NCI-H748 (cell line): Measurements from ENCODE around the gene STX5.
"Not testable (repeated sequence)": the region's sequence is repeated elsewhere in the genome, so short reads cannot be mapped to it uniquely, and the experiment has no call there.

Experiments
- DNase-seq: peaks from one replicate; lab custom pipeline; 2025; ENCODE audit not compliant: unreplicated experiment; lab: John Stamatoyannopoulos, UW

STX5 gene, protein sequence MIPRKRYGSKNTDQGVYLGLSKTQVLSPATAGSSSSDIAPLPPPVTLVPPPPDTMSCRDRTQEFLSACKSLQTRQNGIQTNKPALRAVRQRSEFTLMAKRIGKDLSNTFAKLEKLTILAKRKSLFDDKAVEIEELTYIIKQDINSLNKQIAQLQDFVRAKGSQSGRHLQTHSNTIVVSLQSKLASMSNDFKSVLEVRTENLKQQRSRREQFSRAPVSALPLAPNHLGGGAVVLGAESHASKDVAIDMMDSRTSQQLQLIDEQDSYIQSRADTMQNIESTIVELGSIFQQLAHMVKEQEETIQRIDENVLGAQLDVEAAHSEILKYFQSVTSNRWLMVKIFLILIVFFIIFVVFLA

GRCh38 chr11:62831520-62832335 lies at the start of gene STX5:
Gene STX5 (minus strand): TSS chr11:62832051. CDS start chr11:62831243, 808 bp downstream.
- DNase-seq: peak; percentile 97

DNA sequence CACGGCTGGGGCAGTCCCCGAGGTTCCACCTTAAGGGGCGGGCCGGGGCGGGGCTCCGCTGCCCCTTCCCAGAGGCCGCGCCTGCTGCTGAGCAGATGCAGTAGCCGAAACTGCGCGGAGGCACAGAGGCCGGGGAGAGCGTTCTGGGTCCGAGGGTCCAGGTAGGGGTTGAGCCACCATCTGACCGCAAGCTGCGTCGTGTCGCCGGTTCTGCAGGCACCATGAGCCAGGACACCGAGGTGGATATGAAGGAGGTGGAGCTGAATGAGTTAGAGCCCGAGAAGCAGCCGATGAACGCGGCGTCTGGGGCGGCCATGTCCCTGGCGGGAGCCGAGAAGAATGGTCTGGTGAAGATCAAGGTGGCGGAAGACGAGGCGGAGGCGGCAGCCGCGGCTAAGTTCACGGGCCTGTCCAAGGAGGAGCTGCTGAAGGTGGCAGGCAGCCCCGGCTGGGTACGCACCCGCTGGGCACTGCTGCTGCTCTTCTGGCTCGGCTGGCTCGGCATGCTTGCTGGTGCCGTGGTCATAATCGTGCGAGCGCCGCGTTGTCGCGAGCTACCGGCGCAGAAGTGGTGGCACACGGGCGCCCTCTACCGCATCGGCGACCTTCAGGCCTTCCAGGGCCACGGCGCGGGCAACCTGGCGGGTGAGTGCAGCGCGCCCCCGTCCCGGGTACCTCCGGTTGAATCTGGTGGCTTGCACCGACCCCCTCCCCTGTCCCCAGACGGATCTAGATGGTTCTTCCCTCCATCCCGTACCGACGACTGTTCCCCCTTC lies 49.1 kb upstream of the STX5 start, which contains the start of gene SLC3A2:
TSS of gene SLC3A2 (plus strand) at position 94 of the 776 bp plus-strand sequence. CDS start at position 222, 128 bp downstream.
- peak; percentile 92 for DNase-seq

DNA sequence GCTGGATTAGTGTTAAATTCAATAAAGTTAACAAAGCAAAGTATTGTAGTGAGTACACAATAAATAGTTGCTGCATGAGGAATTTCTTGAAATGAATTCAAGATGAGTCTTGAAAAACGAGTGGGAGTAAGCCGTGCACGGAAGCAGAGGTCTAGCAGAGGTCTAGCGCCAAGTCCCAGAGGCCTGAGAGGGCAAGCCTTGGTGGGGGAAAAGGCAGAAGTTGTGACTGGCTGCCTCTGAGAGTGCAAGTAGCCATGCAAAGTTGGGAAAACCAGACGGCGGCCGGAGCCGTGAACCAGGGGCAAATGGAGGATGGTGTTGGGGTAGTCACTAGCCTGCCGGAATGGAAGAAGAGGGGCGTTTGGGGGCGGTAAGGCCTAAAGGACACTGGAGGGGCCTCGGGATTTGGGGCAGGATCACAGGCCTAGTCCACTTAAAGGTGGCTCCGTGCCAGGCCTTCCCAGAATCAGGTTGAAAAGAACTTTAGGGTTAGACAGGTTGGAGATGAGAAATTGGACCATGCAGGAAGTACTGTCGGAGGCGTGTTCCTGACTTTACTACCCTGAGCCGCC lies 48.5 kb upstream of the STX5 start:
- DNase-seq: no peak

DNA sequence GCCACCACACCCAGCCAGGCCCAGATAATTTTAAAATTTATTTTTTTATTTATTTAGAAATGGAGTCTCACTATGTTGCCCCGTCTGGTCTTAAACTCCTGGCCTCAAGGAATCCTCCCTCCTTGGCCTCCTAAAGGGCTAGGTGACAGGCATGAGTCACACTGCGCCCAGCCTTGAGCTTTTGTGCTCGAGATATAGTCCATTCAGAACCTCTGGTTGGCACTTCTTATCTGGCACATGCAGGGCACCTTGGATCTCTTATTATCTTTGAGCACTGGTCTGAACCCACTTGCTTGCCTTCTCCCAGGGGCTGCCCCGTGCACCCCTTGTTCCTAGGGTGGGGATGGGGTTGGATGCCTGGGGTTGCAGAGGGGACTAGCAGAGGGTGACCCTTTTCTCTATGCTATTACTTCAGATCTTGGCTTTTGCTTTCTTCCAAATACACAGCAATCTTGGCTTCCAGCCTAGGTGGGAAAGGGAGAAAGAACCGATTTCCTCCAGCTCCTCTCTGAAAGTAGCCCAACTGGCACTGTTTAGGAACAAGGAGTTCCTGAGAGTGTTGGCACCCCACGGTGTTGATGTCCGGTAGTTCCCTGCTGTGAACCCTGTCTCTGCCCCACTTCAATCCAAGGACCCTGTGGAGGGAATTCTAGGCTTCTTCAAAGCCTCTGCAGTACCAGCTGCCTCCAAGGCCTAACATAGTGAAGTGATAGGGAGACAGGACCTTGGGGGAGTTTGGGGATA lies 47.6 kb upstream of the STX5 start:
- no peak for DNase-seq

- no peak for DNase-seq
These were observed 44.9 kb upstream of the STX5 start for GRCh38 chr11:62876712-62877111.

DNA sequence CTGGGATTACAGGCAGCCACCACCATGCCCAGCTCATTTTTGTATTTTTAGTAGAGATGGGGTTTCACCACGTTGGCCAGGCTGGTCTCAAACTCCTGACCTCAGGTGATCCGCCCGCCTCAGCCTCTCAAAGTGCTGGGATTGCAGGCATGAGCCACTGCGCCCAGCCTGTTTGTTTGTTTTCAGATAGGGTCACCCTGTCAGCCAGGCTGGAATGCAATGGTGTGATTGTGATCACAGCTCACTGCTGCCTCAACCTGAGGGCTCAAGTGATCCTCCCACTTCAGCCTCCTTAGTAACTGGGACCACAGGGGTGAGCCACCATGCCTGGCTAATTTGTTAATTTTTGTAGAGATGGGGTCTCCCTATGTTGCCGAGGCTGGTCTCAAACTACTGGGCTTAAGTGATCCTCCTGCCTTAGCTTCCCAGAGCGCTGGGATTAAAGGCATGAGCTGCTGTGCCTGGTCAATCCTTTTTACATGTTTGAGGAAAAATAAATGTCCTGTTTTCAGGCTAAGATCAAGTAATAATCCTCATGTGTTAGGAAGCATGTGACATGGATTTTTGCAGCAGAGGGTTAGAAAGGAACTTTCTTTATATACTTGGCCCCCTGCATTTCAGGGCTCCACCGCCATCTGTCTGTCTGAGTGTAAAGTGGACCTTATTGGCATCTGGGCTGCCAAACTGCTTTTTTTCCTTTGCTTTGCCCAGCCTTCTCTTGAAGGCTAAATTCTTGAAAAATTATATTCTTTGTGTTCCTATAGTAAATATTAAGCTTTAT lies 44.0 kb upstream of the STX5 start:
- no peak for DNase-seq

DNA sequence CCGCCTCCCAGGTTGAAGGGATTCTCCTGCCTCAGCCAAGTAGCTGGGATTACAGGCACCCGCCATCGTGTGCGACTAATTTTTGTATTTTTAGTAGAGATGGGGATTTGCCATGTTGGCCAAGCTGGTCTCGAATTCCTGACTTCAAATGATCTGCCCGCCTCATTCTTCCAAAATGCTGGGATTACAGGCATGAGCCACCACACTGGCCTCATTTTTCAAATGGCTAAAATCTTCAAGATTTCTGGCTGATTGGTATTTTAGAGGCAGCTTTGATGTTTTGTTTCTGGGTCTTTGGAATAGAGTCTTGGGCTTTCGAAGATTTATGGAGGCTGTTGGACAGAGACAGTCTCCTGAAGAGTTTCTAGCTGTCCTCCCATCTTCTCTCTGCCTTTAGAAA lies 43.0 kb upstream of the STX5 start:
- no peak for DNase-seq

DNA sequence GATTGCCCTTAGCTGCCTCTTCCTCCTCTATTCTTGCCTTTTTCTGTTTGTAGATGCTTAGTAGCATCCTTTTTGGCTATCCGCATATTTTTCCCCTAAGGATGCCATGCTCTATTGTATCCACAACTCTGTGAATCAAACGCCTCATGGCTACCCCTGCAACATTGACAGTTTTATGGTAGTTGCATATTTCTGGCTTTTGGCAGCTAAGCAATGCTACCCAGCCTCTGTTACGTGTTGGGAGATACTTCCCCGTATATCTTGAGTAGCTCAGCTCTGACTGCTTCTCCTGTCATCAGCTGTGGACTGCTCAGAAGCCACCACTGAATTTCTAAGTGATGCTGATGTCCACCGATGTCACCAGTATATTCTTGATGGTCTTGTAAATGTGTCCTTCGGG lies 33.8 kb upstream of the STX5 start:
- DNase-seq: no peak

DNA sequence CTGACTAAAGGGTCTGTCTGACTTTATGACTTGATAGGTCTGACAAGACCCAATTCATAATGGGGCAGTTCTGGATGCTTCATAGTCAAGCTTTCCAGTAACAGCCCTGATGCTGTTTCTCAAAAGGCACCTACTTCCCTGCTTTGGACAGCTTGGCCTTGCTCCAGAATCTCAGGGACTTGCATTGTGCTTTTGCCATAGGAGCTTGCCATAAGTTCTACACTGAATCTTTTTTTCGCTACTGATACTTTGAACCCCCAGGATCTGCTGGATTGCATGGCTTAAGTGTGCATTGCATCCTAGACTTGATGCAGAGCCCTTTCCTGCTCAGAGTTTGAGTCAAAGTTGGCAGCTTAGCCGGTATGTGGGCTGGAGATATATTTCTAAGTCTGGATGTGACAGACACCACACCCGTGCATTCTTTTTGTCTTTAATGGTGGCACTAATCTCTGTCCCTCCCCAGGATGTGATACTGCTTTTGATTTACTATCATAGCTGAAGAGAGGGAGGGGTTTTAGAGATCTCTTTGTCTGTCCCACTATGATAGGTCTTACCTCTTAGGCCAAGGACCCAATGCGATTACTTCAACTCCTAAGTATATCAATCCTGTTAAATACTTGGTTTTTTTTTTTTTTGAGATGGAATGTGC lies 32.0 kb upstream of the STX5 start:
- no peak for DNase-seq

DNA sequence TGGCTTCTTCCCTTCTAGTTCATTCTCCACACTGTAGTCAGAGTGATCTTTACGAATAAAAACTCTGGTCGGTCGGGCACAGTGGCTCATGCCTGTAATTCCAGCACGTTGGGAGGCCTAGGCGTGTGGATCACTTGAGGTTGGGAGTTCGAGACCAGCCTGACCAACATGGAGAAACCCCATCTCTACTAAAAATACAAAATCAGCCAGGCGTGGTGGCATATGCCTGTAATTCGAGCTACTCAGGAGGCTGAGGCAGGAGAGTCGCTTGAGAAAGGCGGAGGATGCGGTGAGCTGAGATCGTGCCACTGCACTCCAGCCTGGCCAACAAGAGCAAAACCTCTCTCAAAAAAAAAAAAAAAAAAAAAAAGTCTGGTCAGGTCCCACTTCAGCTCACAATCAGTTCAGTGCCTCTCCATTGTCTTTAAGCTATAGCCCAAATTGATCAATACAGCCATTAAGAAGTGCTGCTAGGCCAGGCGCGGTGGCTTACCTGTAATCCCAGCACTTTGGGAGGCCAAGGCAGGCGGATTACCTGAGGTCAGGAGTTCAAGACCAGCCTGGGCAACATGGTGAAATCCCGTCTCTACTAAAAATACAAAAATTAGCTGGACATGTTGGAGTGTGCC lies 29.8 kb upstream of the STX5 start:
- DNase-seq: not testable (repeated sequence)

DNA sequence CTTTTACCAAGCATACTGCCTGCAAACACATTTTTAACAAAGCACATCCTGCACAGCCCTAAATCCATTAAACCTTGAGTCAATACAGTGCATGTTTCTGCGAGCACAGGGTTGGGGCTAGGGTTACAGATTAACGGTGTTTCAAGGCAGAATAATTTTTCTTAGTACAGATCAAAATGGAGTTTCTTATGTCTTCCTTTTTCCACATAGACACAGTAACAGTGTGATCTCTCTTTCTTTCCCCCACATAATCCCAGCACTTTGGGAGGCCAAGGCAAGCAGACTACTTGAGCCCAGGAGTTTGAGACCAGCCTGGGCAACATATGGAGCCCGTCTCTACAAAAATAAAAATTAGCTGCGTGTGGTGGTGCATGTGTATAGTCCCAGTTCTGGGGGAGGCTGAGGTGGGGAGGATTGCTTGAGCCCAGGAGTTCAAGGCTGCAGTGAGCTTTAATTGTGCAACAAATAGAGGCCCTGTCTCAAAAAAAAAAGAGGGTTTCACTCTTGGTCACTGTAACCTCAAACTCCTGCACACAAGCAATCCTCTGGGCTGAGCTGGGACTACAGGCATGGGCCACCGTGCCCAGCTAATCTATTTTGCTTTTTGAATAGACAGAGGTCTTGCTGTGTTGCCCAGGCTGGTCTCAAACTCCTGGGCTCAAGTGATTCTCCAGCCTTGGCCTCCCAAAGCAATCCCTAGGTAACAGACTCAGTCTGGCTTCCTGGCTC lies 29.1 kb upstream of the STX5 start:
- DNase-seq: no peak

DNA sequence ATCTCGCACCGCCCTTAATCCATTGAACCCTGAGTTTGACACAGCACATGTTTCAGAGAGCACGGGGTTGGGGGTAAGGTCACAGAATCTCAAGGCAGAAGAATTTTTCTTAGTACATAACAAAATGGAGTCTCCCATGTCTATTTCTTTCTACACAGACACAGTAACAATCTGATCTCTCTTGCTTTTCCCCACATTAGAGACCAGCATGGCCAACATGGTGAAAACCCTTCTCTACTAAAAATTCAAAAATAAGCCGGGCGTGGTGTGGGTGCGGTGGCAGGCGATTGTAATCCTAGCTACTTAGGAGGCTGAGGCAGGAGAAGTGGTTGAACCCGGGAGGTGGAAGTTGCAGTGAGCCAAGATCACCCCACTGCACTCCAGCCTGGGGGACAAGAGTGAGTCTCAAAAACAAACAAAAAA lies 27.4 kb upstream of the STX5 start:
- not testable (repeated sequence) for DNase-seq

DNA sequence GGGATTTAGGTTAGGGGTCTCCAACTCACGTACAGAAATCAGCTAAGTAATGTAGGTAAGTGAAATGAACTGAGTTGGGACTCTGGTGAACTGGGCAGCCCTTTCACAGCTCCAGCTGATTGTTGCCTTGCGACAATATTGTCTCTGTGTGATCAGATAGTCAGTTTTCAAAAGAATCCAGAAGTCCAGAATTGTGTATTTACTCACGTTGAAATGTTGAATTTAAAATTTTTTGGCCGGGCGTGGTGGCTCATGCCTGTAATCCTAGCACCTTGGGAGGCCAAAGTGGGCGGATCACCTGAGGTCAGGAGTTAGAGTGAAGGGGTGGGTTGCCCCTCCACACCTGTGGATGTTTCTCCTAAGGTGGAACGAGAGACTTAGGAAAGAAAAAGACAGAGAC lies 26.4 kb upstream of the STX5 start:
- no peak for DNase-seq

DNA sequence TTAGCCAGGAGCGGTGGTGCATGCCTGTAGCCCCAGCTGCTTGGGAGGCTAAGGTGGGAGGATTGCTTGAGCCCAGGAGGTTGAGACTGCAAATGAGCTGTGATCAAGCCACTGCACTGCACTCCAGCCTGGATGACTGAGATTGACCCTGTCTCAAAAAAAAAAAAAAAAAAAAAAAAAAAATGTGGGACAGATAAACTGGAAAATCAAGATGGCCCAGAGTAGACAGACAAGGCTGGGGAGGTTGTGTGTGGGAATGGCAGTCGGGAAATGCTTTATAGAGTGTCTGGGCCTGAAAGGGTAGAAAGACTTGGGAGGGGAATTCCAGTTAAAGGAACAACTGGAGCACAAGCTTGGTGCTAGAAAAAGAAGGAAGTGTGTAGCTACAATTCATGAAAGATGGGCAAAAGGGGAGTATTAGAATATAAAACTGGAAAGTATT lies 25.7 kb upstream of the STX5 start:
- no peak for DNase-seq

GRCh38 chr11:62856333-62856895 lies 24.6 kb upstream of the STX5 start:
- peak; percentile 50 for DNase-seq

GRCh38 chr11:62855571-62856332 lies 23.9 kb upstream of the STX5 start:
- peak; percentile 98 for DNase-seq
